Measurements from ENCODE around the gene TTLL1.

Gene TTLL1

GRCh38 chr22:42990131-42990838 is 98.9 kb downstream of the TTLL1 start:
- no peak for DNase-seq

Measured in NCI-H1417 treated with DMSO at 0.1 percent for 48 hours (cell line).